Epithelial cell of esophagus (primary cell): ENCODE measurements around the gene DCUN1D5.
"Not testable (repeated sequence)": the region's sequence is repeated elsewhere in the genome, so short reads cannot be mapped to it uniquely, and the experiment has no call there.

Experiments used
- DNase-seq: peaks from one replicate; pipeline ENCODE4 v3.0.0; 2010; ENCODE audit warnings: low read depth
- H3K4me3 ChIP-seq: 2 replicates; pipeline ENCODE4 v1.5.1; 2011; ENCODE audit warnings: mild to moderate bottlenecking, low read length, control low read depth
- TF ChIP-seq, protein P1 (sequence below): IDR thresholded peaks from 2 replicates; pipeline ENCODE4 v1.5.1; 2011; ENCODE audit warnings: low read depth, mild to moderate bottlenecking, low read length, control low read depth, inconsistent platforms; ENCODE audit not compliant: insufficient read depth; ENCODE audit errors: missing control alignments

DCUN1D5 gene

GRCh38 chr11:103029401-103029800, 62.6 kb downstream of the DCUN1D5 start:
- no peak overlapping the region for H3K4me3 ChIP-seq

DNA sequence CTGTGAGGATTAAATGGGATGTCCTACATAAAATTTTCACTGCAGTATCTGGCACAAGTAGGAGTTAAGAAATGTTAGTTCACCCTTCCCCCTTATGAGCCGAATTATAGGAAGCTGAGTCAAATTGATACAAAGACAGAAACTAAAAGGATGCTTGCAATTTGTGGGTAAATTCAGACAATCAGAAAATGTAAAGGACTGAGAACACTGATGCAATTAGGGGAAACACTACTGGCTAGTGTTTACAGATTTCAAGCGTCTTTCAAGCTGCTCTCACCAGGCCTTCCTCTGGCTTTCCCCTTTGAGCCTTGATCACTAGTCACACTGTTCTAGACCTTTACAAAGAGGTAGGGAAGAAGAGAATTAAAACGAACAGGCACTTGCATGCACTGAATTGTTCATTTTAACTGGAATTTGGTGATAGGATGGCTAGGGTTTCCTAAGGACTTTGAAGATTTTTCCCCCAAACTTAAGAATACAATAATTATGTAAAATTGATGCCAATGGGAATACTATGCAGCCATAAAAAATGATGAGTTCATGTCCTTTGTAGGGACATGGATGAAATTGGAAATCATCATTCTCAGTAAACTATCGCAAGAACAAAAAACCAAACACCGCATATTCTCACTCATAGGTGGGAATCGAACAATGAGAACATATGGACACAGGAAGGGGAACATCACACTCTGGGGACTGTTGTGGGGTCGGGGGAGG, 63.5 kb downstream of the DCUN1D5 start:
- not testable (repeated sequence) for DNase-seq

More at GRCh38 chr11:103029401-103029800, 62.6 kb downstream of the DCUN1D5 start:
- DNase-seq, result no peak
- TF ChIP-seq, protein P1, sequence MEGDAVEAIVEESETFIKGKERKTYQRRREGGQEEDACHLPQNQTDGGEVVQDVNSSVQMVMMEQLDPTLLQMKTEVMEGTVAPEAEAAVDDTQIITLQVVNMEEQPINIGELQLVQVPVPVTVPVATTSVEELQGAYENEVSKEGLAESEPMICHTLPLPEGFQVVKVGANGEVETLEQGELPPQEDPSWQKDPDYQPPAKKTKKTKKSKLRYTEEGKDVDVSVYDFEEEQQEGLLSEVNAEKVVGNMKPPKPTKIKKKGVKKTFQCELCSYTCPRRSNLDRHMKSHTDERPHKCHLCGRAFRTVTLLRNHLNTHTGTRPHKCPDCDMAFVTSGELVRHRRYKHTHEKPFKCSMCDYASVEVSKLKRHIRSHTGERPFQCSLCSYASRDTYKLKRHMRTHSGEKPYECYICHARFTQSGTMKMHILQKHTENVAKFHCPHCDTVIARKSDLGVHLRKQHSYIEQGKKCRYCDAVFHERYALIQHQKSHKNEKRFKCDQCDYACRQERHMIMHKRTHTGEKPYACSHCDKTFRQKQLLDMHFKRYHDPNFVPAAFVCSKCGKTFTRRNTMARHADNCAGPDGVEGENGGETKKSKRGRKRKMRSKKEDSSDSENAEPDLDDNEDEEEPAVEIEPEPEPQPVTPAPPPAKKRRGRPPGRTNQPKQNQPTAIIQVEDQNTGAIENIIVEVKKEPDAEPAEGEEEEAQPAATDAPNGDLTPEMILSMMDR, result no peak

GRCh38 chr11:103024086-103024485, 67.9 kb downstream of the DCUN1D5 start:
- no peak for DNase-seq
- no peak overlapping the region for H3K4me3 ChIP-seq
- TF ChIP-seq, protein P1, result no peak

More for the DNA sequence above, 63.5 kb downstream of the DCUN1D5 start:
- not testable (repeated sequence) for H3K4me3 ChIP-seq

DNA sequence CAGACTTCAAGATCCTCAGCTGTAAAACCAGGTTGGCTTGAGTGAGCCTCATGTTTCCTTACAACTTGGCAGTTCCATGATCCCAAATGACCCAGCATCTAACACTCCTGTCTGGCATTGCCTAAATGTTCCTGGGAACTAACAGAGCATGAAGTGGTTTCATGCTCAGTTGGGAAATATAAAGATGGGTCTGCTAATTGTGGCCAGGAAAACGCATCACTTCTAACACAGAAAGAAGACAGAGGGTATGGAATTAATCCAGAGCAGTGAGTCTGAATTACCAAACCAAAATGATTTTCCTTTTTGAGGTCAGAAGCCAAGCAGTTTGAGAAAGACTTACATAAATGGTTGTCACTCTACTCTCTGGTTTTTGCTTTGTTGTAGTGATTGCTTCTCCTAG, 75.9 kb downstream of the DCUN1D5 start:
- TF ChIP-seq, protein P1, result no peak
- H3K4me3 ChIP-seq, result no peak overlapping the region
- DNase-seq, result no peak

DNA sequence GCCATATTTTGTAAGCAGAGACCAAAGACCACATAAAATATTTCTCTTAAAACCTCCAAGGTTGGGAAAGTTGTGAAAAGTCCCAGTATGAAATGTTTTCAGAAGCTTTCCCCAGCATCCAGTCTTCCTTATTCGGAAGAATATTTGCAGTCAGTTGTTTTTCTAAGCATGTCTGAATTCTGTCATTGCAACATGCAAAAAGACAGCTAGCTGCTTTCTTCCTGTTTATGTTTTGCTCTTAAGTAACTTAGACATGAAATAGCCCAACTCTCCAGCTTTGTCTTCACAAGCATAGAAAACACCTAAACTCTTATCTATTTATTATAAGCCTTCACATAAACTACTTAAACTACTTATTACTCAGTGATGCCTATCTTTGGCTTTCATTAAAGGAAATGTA, 78.5 kb downstream of the DCUN1D5 start:
- TF ChIP-seq, protein P1, result no peak
- H3K4me3 ChIP-seq, result no peak overlapping the region
- DNase-seq, result no peak
